C4-2B (cell line): ENCODE measurements around the gene NUDCD2.

ENCODE experiments used
- H3K27ac ChIP-seq: fragments of 450-650 bp; 2 replicates; pipeline ENCODE4 v1.5.1; 2017
- CTCF ChIP-seq: fragments of 450-650 bp; conservative IDR thresholded peaks from 2 replicates; pipeline ENCODE4 v1.5.1; 2017; ENCODE audit warnings: mild to moderate bottlenecking
- ZFX ChIP-seq: fragments of 450-650 bp; IDR thresholded peaks from 2 replicates; pipeline ENCODE4 v1.6.1; 2017

Gene NUDCD2

GRCh38 chr5:163489055-163489744 is 29.3 kb upstream of the NUDCD2 start:
- TF ChIP-seq CTCF (peak; percentile 8; the same call in 1 of the 2 replicates), ZFX (no peak)
- H3K27ac ChIP-seq, result no peak overlapping the region

- no peak for TF ChIP-seq CTCF
- TF ChIP-seq ZFX, result no peak
- H3K27ac ChIP-seq, result no peak overlapping the region
Measured at GRCh38 chr5:163478982-163479271, 19.0 kb upstream of the NUDCD2 start.

- no peak for TF ChIP-seq ZFX
- no peak for TF ChIP-seq CTCF
- H3K27ac ChIP-seq, result no peak overlapping the region
Measured at GRCh38 chr5:163478126-163478981, 18.5 kb upstream of the NUDCD2 start.

DNA sequence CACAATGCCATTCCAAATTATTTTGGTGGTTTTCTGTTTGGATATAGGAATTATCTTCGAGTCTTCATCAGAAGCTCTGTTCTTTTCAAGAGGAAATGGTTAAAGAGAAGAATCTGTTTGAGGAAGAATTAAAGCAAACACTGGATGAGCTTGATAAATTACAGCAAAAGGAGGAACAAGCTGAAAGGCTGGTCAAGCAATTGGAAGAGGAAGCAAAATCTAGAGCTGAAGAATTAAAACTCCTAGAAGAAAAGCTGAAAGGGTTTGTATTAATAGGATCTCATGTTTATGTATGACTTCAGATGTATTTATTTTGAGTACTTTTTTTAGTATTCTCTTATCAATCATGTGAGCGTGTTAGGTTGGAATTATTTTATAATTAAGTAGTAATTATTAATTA is 15.5 kb upstream of the NUDCD2 start:
- H3K27ac ChIP-seq, result no peak overlapping the region

DNA sequence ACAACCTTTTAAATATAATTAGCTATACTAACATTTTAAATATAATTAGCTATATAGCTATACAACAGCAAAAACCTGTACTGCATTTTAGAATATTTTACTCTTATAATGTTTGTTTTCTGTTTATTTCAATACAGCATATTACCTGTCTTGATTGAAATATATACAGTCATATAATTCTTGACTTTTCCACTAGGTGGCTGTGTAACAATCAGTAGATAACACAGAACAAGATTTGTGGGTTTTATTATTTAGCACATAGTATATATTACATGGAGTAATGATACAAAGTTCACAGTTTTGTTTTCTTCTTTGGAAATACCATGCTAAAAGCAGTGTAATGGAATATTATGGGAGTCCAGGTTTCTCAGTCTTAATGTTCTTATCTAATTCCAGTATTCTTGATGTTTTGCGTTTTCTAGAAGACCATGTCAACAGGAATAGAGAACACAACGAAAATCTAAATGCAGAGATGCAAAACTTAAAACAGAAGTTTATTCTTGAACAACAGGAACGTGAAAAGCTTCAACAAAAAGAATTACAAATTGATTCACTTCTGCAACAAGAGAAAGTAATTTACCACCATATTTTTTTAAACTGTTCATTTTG is 13.8 kb upstream of the NUDCD2 start:
- TF ChIP-seq ZFX (no peak), CTCF (peak; percentile 63)
- no peak overlapping the region for H3K27ac ChIP-seq

More for the DNA sequence above, 15.5 kb upstream of the NUDCD2 start:
- TF ChIP-seq CTCF, result no peak
- TF ChIP-seq ZFX, result no peak

DNA sequence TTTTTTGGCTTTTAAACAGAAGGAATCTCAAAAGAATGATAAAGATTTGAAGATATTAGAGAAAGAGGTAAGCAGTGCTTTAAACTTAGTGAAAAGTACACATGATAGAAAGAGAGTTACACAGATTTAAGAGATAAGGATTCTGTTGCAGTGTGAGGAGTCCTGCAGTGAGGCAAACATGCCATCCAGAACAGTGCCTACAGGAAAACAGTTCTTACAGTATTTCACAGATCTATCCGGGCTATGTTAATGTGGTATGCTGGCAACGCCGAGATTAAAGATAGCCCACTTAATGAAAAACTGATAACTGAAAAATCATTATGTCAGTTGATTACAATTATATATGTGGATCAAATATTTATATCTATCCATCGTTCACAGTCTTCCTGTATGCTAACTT is 7.8 kb upstream of the NUDCD2 start:
- no peak for TF ChIP-seq ZFX
- no peak overlapping the region for H3K27ac ChIP-seq

DNA sequence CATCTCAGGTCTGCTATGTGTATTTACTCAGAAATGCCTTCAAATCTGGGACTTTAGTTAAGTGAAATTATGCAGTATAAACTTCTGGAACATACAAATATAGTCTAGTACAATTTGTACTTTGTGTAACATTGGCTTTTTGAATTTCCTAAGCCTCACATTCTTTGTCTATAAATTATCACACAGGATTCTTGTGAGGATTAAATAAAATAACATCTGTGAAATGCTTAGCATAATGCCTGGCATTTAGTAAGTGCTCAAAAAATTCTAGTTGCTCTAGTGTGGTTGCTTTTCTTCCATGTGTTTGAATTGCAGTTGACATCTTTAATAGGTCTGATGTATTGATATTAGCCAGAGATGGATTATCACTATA is 3.1 kb upstream of the NUDCD2 start:
- TF ChIP-seq CTCF, result no peak
- TF ChIP-seq ZFX, result no peak
- H3K27ac ChIP-seq, result no peak overlapping the region
